Uterus (tissue), 4 donors: Measurements from ENCODE around the gene TNRC6C. TPM values are rescaled to one million over a fixed set of nuclear protein-coding genes. Genes with fewer than 3 reads are reported as not detected.
"Not testable (repeated sequence)": the region's sequence is repeated elsewhere in the genome, so short reads cannot be mapped to it uniquely, and the experiment has no call there.

ENCODE experiments used
- DNase-seq, 2 donors: peaks; one replicate each; pipeline ENCODE4 v3.0.0-alpha.2; 2019 to 2020
- H3K27ac ChIP-seq, 2 donors: fragments of 200-600 bp; sonication (generic); 1 replicate in 1 of 2; 2 replicates in 1 of 2; pipeline ENCODE4 v1.5.1; 2016 to 2018
- H3K27me3 ChIP-seq, 2 donors: fragments of 200-600 bp; sonication (generic); one replicate each; pipeline ENCODE4 v1.5.1; 2018 to 2019; ENCODE audit warnings: control low read depth in 1 of 2
- H3K36me3 ChIP-seq, 2 donors: fragments of 200-600 bp; sonication (generic); one replicate each; pipeline ENCODE4 v1.5.1; 2019; ENCODE audit warnings: control low read depth in 1 of 2
- H3K4me1 ChIP-seq, 2 donors: fragments of 200-600 bp; sonication (generic); one replicate each; pipeline ENCODE4 v1.5.1; 2018 to 2019; ENCODE audit warnings: control low read depth in 1 of 2
- H3K4me3 ChIP-seq, 2 donors: fragments of 200-600 bp; sonication (generic); 1 replicate in 1 of 2; 2 replicates in 1 of 2; pipeline ENCODE4 v1.5.1; 2018 to 2019; ENCODE audit warnings: mild to moderate bottlenecking in 1 of 2
- H3K9me3 ChIP-seq, 2 donors: fragments of 200-600 bp; sonication (generic); one replicate each; pipeline ENCODE4 v1.5.1; 2019; ENCODE audit warnings: control low read depth in 1 of 2
- CTCF ChIP-seq, 4 experiments: fragments of 200-600 bp in 2 of 4; fragments of 450-650 bp in 2 of 4; sonication (generic) in 2 of 4; IDR thresholded peaks; one replicate each; pipeline ENCODE4 v1.5.1; 2016 to 2019; ENCODE audit warnings: antibody characterized with exemption in 4 of 4, mild to moderate bottlenecking in 2 of 4, moderate library complexity in 1 of 4
- POLR2A ChIP-seq, 2 donors: fragments of 450-650 bp; IDR thresholded peaks; one replicate each; pipeline ENCODE4 v1.6.1; 2016; ENCODE audit warnings: antibody characterized with exemption in 2 of 2, mild to moderate bottlenecking in 1 of 2, moderate library complexity in 1 of 2
- intact Hi-C: fragments of 100-400 bp; cut with DNase I; formaldehyde crosslinking; loops from one replicate; pipeline ENCODE4 v1.15.1; 2023; ENCODE audit warnings: low total_unique reads
- total RNA-seq, 4 donors: library from RNA; depleted of rRNA in 3 of 4; stranded (reverse); fragments of >200 nt in 3 of 4; gene quantifications; one replicate each; pipeline versions ENCODE4 v1.1.0 to v1.2.4, GENCODE V29; 2014 to 2023
- donor health status: DM: yes; HTN: yes; CAD: no.

Gene TNRC6C
- total RNA-seq, 4 donors from 2014 or later = 4.6 to 68.0 (median 11.8) TPM

- TF ChIP-seq CTCF (IDR thresholded peaks at IDR 0.05) = no peak
- no peak for TF ChIP-seq POLR2A (IDR thresholded peaks at IDR 0.05)
- H3K36me3 ChIP-seq = no peaks in the 10 kb centered on the region
Measured at GRCh38 chr17:78075545-78075944, 117.0 kb downstream of the TNRC6C start.

GRCh38 chr17:78079253-78079652, 120.8 kb downstream of the TNRC6C start:
- no peaks in the 10 kb centered on the region for H3K9me3 ChIP-seq
- H3K27ac ChIP-seq = no peak overlapping the region
- no peak for DNase-seq
- intact Hi-C loops = no loop called here
- H3K36me3 ChIP-seq = no peaks in the 10 kb centered on the region
- H3K27me3 ChIP-seq = no peaks in the 10 kb centered on the region
- no peak overlapping the region for H3K4me3 ChIP-seq
- H3K4me1 ChIP-seq = no peaks in the 10 kb centered on the region
- TF ChIP-seq POLR2A (IDR thresholded peaks at IDR 0.05) = no peak
- TF ChIP-seq CTCF (IDR thresholded peaks at IDR 0.05) = no peak

More at GRCh38 chr17:78075545-78075944, 117.0 kb downstream of the TNRC6C start:
- intact Hi-C loops = no loop called here
- Histone ChIP-seq H3K27me3 (no peaks in the 10 kb centered on the region), H3K4me3 (no peak overlapping the region), H3K9me3 (no peaks in the 10 kb centered on the region), H3K4me1 (no peaks in the 10 kb centered on the region), H3K27ac (no peak overlapping the region)
- no peak for DNase-seq

- TF ChIP-seq POLR2A (IDR thresholded peaks at IDR 0.05) (no peak), CTCF (IDR thresholded peaks at IDR 0.05) (no peak)
- no peaks in the 10 kb centered on the region for H3K36me3 ChIP-seq
- no peaks in the 10 kb centered on the region for H3K4me1 ChIP-seq
- intact Hi-C loops = no loop called here
- no peak overlapping the region for H3K27ac ChIP-seq
- no peaks in the 10 kb centered on the region for H3K9me3 ChIP-seq
- no peak for DNase-seq
- H3K4me3 ChIP-seq = no peak overlapping the region
- no peaks in the 10 kb centered on the region for H3K27me3 ChIP-seq
Measured at GRCh38 chr17:78081551-78081950, 123.0 kb downstream of the TNRC6C start.

- H3K4me1 ChIP-seq, H3K9me3 ChIP-seq, H3K36me3 ChIP-seq, H3K27ac ChIP-seq, intact Hi-C loops, H3K27me3 ChIP-seq, DNase-seq, H3K4me3 ChIP-seq: not testable (repeated sequence)
Measured at GRCh38 chr17:78082355-78082872, 123.9 kb downstream of the TNRC6C start.

GRCh38 chr17:78082988-78083387, 124.5 kb downstream of the TNRC6C start:
- H3K4me1 ChIP-seq = no peaks in the 10 kb centered on the region
- TF ChIP-seq CTCF (IDR thresholded peaks at IDR 0.05) (no peak), POLR2A (IDR thresholded peaks at IDR 0.05) (no peak)
- no peak overlapping the region for H3K27ac ChIP-seq
- DNase-seq = no peak
- H3K4me3 ChIP-seq = no peak overlapping the region
- no peaks in the 10 kb centered on the region for H3K36me3 ChIP-seq
- intact Hi-C loops = no loop called here
- no peaks in the 10 kb centered on the region for H3K27me3 ChIP-seq
- no peaks in the 10 kb centered on the region for H3K9me3 ChIP-seq

GRCh38 chr17:78086740-78087139, 128.2 kb downstream of the TNRC6C start:
- no peak for DNase-seq
- Histone ChIP-seq H3K27me3 (no peaks in the 10 kb centered on the region), H3K4me3 (no peak overlapping the region), H3K27ac (no peak overlapping the region), H3K4me1 (no peaks in the 10 kb centered on the region), H3K36me3 (no peaks in the 10 kb centered on the region), H3K9me3 (no peaks in the 10 kb centered on the region)
- TF ChIP-seq POLR2A (IDR thresholded peaks at IDR 0.05) (no peak), CTCF (IDR thresholded peaks at IDR 0.05) (no peak)
- intact Hi-C loops = no loop called here
